Nephron (organoid): Measurements from ENCODE around the gene TEFM.
"Not testable (repeated sequence)": the region's sequence is repeated elsewhere in the genome, so short reads cannot be mapped to it uniquely, and the experiment has no call there.

Source experiments
- H3K27ac Mint-ChIP-seq, 3 experiments: 2 replicates each; pipeline ENCODE4 v1.8.0; 2020; ENCODE audit warnings: mixed read lengths in 3 of 3, mild to moderate bottlenecking in 2 of 3, moderate library complexity in 1 of 3
- H3K27me3 Mint-ChIP-seq: 2 replicates; pipeline ENCODE4 v1.8.0; 2021; ENCODE audit warnings: low read depth, mild to moderate bottlenecking, moderate library complexity, mixed read lengths
- H3K36me3 Mint-ChIP-seq: 2 replicates; pipeline ENCODE4 v1.8.0; 2020; ENCODE audit warnings: low read depth, mixed read lengths
- H3K4me1 Mint-ChIP-seq: 2 replicates; pipeline ENCODE4 v1.8.0; 2020; ENCODE audit warnings: mixed read lengths
- H3K4me3 Mint-ChIP-seq, 3 experiments: 2 replicates each; pipeline ENCODE4 v1.8.0; 2020; ENCODE audit warnings: mild to moderate bottlenecking in 3 of 3, mixed read lengths in 3 of 3, moderate library complexity in 2 of 3
- H3K9me3 Mint-ChIP-seq: 2 replicates; pipeline ENCODE4 v1.8.0; 2020; ENCODE audit warnings: mixed read lengths
- CTCF ChIP-seq, 3 experiments: fragments of 200-600 bp; sonication (generic); IDR thresholded peaks; one replicate each; pipeline ENCODE4 v1.5.0; 2021; ENCODE audit warnings: antibody characterized with exemption in 3 of 3; ENCODE audit not compliant: unreplicated experiment in 3 of 3

The TEFM gene

GRCh38 chr17:30947796-30948195 is 41.8 kb upstream of the TEFM start:
- no peaks in the 10 kb centered on the region for H3K36me3 Mint-ChIP-seq
- TF ChIP-seq CTCF (IDR thresholded peaks at IDR 0.05; ENCODE audit: unreplicated experiment in 3 of 3), result no peak
- H3K9me3 Mint-ChIP-seq, result no peaks in the 10 kb centered on the region
- H3K4me1 Mint-ChIP-seq, result no peaks in the 10 kb centered on the region
- no peaks in the 10 kb centered on the region for H3K27me3 Mint-ChIP-seq
- no peak overlapping the region for H3K27ac Mint-ChIP-seq
- H3K4me3 Mint-ChIP-seq, result no peak overlapping the region

GRCh38 chr17:30942308-30943079 is 36.5 kb upstream of the TEFM start:
- H3K27me3 Mint-ChIP-seq, result no peaks in the 10 kb centered on the region
- no peaks in the 10 kb centered on the region for H3K4me1 Mint-ChIP-seq
- H3K27ac Mint-ChIP-seq, result no peak overlapping the region

GRCh38 chr17:30939051-30939689 is 33.1 kb upstream of the TEFM start:
- H3K27me3 Mint-ChIP-seq, result no peaks in the 10 kb centered on the region
- no peaks in the 10 kb centered on the region for H3K36me3 Mint-ChIP-seq
- no peak overlapping the region for H3K4me3 Mint-ChIP-seq
- H3K4me1 Mint-ChIP-seq, result no peaks in the 10 kb centered on the region
- no peak overlapping the region for H3K27ac Mint-ChIP-seq
- no peak for TF ChIP-seq CTCF (IDR thresholded peaks at IDR 0.05; ENCODE audit: unreplicated experiment in 3 of 3)
- no peaks in the 10 kb centered on the region for H3K9me3 Mint-ChIP-seq

More at GRCh38 chr17:30942308-30943079, 36.5 kb upstream of the TEFM start:
- Mint-ChIP-seq H3K4me3 (no peak overlapping the region), H3K9me3 (no peaks in the 10 kb centered on the region), H3K36me3 (no peaks in the 10 kb centered on the region)
- TF ChIP-seq CTCF (IDR thresholded peaks at IDR 0.05; ENCODE audit: unreplicated experiment in 3 of 3), result no peak

- H3K27ac Mint-ChIP-seq, result no peak overlapping the region
- no peaks in the 10 kb centered on the region for H3K4me1 Mint-ChIP-seq
- peaks cover 9% of the 10 kb centered on the region for H3K27me3 Mint-ChIP-seq
- H3K9me3 Mint-ChIP-seq, result no peaks in the 10 kb centered on the region
- H3K36me3 Mint-ChIP-seq, result no peaks in the 10 kb centered on the region
- H3K4me3 Mint-ChIP-seq, result no peak overlapping the region
- TF ChIP-seq CTCF (IDR thresholded peaks at IDR 0.05; ENCODE audit: unreplicated experiment in 3 of 3), result no peak
These were observed 27.9 kb upstream of the TEFM start for GRCh38 chr17:30933966-30934365.

- not testable (repeated sequence) for H3K4me3 Mint-ChIP-seq, H3K9me3 Mint-ChIP-seq, H3K4me1 Mint-ChIP-seq, H3K36me3 Mint-ChIP-seq, H3K27ac Mint-ChIP-seq
- peaks cover 19% of the 10 kb centered on the region for H3K27me3 Mint-ChIP-seq
These were observed 25.5 kb upstream of the TEFM start for GRCh38 chr17:30931582-30931981.

GRCh38 chr17:30930495-30930894 is 24.5 kb upstream of the TEFM start:
- Mint-ChIP-seq H3K36me3 (no peaks in the 10 kb centered on the region), H3K27ac (no peak overlapping the region), H3K9me3 (no peaks in the 10 kb centered on the region), H3K4me3 (no peak overlapping the region), H3K4me1 (no peaks in the 10 kb centered on the region), H3K27me3 (peaks cover 30% of the 10 kb centered on the region)
- TF ChIP-seq CTCF (IDR thresholded peaks at IDR 0.05; ENCODE audit: unreplicated experiment in 3 of 3), result no peak

- not testable (repeated sequence) for H3K4me1 Mint-ChIP-seq
- H3K27me3 Mint-ChIP-seq, result peaks cover 36% of the 10 kb centered on the region
These were observed 23.8 kb upstream of the TEFM start for GRCh38 chr17:30929861-30930260.

More at GRCh38 chr17:30929861-30930260, 23.8 kb upstream of the TEFM start:
- not testable (repeated sequence) for H3K36me3 Mint-ChIP-seq, H3K9me3 Mint-ChIP-seq, H3K27ac Mint-ChIP-seq, H3K4me3 Mint-ChIP-seq
